Psoas muscle (tissue), 8 donors: Measurements from ENCODE around the gene TAOK2. TPM values are rescaled to one million over a fixed set of nuclear protein-coding genes. Genes with fewer than 3 reads are reported as not detected.

Source experiments
- ATAC-seq, 4 donors: fragments of 200-7000 bp; cut with Tn5 transposase; one replicate each; pipeline ENCODE4 v1.9.1; 2020; ENCODE audit warnings: moderate library complexity in 3 of 4, mild to moderate bottlenecking in 2 of 4
- DNase-seq, 2 donors: peaks; one replicate each; pipeline ENCODE4 v3.0.0-alpha.2; 2020
- H3K27ac ChIP-seq: fragments of 200-600 bp; one replicate; pipeline ENCODE4 v1.8.0; 2022
- H3K27me3 ChIP-seq, 3 donors: fragments of 200-600 bp in 1 of 3; one replicate each; pipeline versions ENCODE4 v1.6.1 to v1.8.0; 2013 to 2022; ENCODE audit warnings: low read length in 2 of 3, mild to moderate bottlenecking in 2 of 3, moderate library complexity in 1 of 3; ENCODE audit not compliant: insufficient read depth in 3 of 3
- H3K36me3 ChIP-seq, 2 donors: fragments of 200-600 bp in 1 of 2; one replicate each; pipeline versions ENCODE4 v1.6.1 to v1.8.0; 2013 to 2022; ENCODE audit warnings: low read depth in 1 of 2, mild to moderate bottlenecking in 1 of 2, moderate library complexity in 1 of 2; ENCODE audit not compliant: insufficient read depth in 1 of 2
- H3K4me1 ChIP-seq: fragments of 200-600 bp; one replicate; pipeline ENCODE4 v1.8.0; 2022
- H3K4me3 ChIP-seq: fragments of 200-600 bp; one replicate; pipeline ENCODE4 v1.8.0; 2022; ENCODE audit warnings: mild to moderate bottlenecking
- H3K9me3 ChIP-seq: fragments of 200-600 bp; one replicate; pipeline ENCODE4 v1.8.0; 2022
- WGBS, 3 donors: extraction: QIAGEN DNeasy Blood & Tissue Kit; methylation state at CpG; one replicate each; pipeline versions ENCODE4 v1.1.6 to v1.1.7; 2013; 5-methylcytosine and 5-hydroxymethylcytosine counted together
- intact Hi-C, 2 donors: fragments of 100-400 bp; cut with DNase I; formaldehyde crosslinking; loops; one replicate each; pipeline versions ENCODE4 v1.11.0 to v1.14.2; 2022
- polyA plus RNA-seq, 3 donors: library from polyadenylated mRNA; stranded (reverse); fragments of 200-250 nt; gene quantifications; one replicate each; pipeline ENCODE4 v1.2.3, GENCODE V29; 2013
- total RNA-seq, 4 donors: library from RNA; stranded (reverse); fragmentation: NEBNext Ultra II Directional in 2 of 4; extraction: Animal tissue kit (Norgen Biotek cat#: 25700) in 2 of 4; gene quantifications; one replicate each; pipeline versions ENCODE4 v1.2.1 to v1.2.4, GENCODE V29; 2021 to 2023
- TF ChIP-seq, protein P1 (sequence below): fragments of 200-600 bp; IDR thresholded peaks from one replicate; pipeline ENCODE4 v1.8.0; 2022; ENCODE audit warnings: antibody characterized with exemption
- donor health status: healthy with polysubstance abuse.
- donor health status: DM: no; HTN: no; CAD: no; lungs with moderate emphysema.
- donor health status: Bipolar disorder and iron deficiency.
- donor health status: healthy.
- donor health status: DM: yes; HTN: yes; CAD: no.
- donor health status: DM: no; HTN: no; CAD: no.
- donor health status: DM: no; HTN: no; CAD: no.
- donor health status: DM: yes; HTN: yes; CAD: no.

Gene TAOK2
- total and polyA plus RNA-seq, 7 donors, result 15.7 to 30.2 (median 21.8) TPM

DNA sequence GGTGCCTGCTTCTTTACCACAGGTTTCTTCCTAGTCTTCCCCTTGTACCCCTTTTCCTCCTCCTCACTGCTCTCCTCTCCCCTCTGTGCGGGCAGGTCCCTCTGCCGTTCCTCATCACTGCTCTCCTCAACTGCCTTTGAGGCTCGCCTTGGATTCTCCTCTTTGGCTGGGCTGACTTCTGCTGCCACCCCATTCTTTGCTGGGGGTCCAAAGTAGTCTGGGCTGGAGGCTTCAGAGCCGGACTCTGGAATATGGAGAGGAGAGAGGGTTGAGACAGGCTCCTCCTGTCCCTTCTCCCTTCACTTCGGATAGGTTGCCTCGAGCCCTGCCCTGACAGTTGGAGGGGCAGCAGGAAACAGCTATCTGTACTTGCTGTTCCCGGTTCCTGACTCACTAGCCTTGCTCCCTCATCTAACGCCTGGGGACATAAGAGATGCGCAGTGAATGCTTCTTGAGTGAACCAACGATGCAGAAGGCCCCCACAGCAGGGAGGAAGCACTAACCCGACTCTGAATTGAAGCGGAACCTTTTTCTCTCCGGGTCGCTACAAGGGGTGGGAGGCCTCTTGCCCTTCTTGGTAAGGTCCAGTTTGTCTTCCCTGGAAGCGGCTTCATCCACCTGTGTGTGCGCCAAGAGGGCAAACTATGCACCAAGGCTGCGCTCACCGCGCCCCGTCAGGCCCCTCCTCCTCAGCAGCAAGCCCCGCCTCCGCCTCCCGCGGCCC lies 21.1 kb downstream of the TAOK2 start:
- intact Hi-C loops, result loop anchor here (1.0 to 2.0 kb wide), 2 partner anchors 18 to 20 kb away; no protein-coding TSS in a partner anchor
- ATAC-seq, result peak; percentile 26 to 55 (median 42)
- Histone ChIP-seq H3K4me1 (peaks cover 21% of the 10 kb centered on the region), H3K4me3 (peak overlapping the region; percentile 86), H3K27ac (peak overlapping the region; percentile 99), H3K9me3 (no peaks in the 10 kb centered on the region), H3K36me3 (peaks cover 3 to 61% of the 10 kb centered on the region in 2 donors), H3K27me3 (no peaks in the 10 kb centered on the region)
- peak in 1 of 2 donors; percentile 41 for DNase-seq
- TF ChIP-seq, protein P1, sequence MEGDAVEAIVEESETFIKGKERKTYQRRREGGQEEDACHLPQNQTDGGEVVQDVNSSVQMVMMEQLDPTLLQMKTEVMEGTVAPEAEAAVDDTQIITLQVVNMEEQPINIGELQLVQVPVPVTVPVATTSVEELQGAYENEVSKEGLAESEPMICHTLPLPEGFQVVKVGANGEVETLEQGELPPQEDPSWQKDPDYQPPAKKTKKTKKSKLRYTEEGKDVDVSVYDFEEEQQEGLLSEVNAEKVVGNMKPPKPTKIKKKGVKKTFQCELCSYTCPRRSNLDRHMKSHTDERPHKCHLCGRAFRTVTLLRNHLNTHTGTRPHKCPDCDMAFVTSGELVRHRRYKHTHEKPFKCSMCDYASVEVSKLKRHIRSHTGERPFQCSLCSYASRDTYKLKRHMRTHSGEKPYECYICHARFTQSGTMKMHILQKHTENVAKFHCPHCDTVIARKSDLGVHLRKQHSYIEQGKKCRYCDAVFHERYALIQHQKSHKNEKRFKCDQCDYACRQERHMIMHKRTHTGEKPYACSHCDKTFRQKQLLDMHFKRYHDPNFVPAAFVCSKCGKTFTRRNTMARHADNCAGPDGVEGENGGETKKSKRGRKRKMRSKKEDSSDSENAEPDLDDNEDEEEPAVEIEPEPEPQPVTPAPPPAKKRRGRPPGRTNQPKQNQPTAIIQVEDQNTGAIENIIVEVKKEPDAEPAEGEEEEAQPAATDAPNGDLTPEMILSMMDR, result no peak
- 8 to 10% (median 8%) methylated on average over 24 of the region's 24 CpGs for WGBS, 3 donors

DNA sequence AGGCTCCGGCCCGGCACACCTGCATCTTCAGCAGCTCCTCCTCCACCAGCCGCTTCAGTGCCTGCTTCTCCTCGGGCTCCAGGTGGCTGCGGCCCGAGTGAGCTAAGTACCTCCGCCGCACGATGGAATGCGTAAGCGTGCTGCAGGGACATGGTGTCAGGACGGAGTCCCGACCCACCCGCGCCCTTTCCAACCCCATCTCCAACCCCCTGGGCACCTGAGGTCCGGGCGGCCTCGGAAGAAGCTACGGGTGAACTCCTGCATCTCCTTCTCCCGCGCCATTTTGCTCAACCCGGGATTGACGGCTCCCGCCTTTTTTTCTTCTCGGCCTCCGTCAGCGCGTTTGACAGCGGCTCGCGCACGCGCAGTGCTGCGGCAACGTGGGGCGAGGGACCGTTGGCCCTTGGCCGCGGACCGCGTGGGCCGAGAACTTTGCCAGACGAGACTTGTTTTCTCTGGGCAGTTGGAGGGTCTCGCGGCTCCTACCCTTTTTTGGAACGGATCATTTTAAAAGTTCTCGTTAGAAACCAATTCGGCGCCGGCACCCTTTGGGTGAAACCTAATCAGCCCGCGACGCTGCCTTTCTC lies 21.7 kb downstream of the TAOK2 start, which contains the start of gene HIRIP3:
Gene HIRIP3 (minus strand): TSS at position 294 of the 587 bp plus-strand sequence. CDS start 12 bp downstream, at position 282.
- Histone ChIP-seq H3K9me3 (no peaks in the 10 kb centered on the region), H3K27ac (peak within 1 kb of the TSS; percentile 99), H3K4me3 (peak within 1 kb of the TSS; percentile 86), H3K4me1 (peaks cover 21% of the 10 kb centered on the region), H3K36me3 (peaks cover 3 to 61% of the 10 kb centered on the region in 2 donors), H3K27me3 (no peaks in the 10 kb centered on the region)
- intact Hi-C loops, result loop anchor here in 1 of 2 donors (2.0 kb wide), 1 partner anchor 21 kb away; no protein-coding TSS in a partner anchor
- ATAC-seq (peak; percentile 78 to 88 (median 82)), DNase-seq (peak; percentile 90 to 95)
- TF ChIP-seq, protein P1, result no peak
- 0 to 1% (median 0%) methylated on average over 48 to 53 of the region's 53 CpGs for WGBS, 3 donors

DNA sequence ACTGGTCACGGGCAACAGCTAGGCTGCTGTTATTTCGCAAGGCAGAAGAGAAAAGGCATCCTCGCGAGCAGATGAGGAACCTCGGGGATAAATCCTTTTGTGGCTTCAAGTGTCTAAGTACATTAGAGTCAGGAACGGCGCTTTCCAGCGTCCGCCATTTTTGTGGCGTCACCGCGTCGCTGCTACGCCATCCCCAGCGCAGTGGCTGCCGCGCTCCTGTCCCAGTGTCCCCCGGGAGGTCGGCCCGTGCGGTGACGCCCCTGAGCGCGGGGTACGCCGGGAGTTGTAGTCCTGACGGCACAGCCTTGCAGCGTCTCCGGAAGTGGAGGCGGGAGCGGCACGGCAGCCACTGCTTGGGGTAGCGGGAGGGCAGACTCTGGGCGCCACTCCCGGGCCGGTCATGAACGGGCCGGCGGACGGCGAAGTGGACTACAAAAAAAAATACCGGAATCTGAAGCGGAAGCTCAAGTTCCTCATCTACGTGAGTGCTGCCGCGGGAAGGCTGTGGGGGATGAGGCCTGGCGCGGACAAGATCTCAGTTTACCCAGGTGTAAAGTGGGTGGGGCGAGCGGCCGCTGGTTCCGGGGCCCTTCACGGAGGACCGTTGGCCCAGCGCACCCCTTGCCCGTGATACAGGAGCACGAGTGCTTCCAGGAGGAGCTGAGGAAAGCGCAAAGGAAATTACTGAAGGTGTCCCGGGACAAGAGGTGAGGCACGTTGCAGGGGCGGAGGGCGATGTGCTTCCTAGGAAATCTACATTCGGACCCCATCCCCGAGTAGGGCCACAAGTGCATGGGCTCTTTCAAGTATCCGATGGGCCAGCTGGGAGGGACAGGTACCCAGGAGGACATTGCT lies 22.5 kb downstream of the TAOK2 start, which contains the start of gene INO80E:
Gene INO80E (plus strand): TSS at position 331 of the 855 bp plus-strand sequence. CDS start 70 bp downstream, at position 401.
- ATAC-seq, result peak; percentile 98 to 99 (median 98)
- Histone ChIP-seq H3K27me3 (no peaks in the 10 kb centered on the region), H3K36me3 (peaks cover 3 to 61% of the 10 kb centered on the region in 2 donors), H3K9me3 (no peaks in the 10 kb centered on the region), H3K4me3 (peak within 1 kb of the TSS; percentile 86), H3K27ac (peak within 1 kb of the TSS; percentile 99), H3K4me1 (peaks cover 21% of the 10 kb centered on the region)
- 0% methylated on average over 64 to 65 of the region's 65 CpGs for WGBS, 3 donors
- TF ChIP-seq, protein P1, result no peak
- intact Hi-C loops, result loop anchor here in 1 of 2 donors (2.0 kb wide), 1 partner anchor 21 kb away; no protein-coding TSS in a partner anchor
- DNase-seq, result peak; percentile 99 to 100

DNA sequence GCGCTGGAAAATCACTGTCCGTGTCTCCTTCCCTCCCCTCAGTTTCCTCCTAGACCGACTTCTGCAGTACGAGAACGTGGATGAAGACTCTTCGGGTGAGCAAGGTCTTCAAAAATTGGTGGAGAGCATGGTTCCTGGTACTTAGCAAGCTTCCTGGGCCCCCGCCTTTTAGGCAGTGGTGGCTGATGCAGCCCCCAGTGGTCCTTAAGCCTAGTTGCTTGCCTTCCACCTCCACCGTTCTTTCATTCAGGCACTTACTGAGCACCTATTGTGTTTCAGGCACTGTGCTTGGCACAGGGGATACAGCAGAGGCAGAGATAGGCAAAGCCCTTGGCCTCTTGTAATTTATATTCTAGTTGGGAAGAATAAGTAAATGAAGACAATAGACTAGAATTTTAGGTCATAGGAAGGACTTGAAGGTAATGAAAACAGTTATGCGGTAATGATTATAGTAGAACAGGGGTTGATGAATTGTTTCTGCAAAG lies 23.1 kb downstream of the TAOK2 start:
- Histone ChIP-seq H3K27me3 (no peaks in the 10 kb centered on the region), H3K36me3 (peaks cover 3 to 56% of the 10 kb centered on the region in 2 donors), H3K27ac (peak overlapping the region; percentile 99), H3K4me1 (peaks cover 21% of the 10 kb centered on the region), H3K9me3 (no peaks in the 10 kb centered on the region), H3K4me3 (peak overlapping the region; percentile 86)
- no peak for DNase-seq
- intact Hi-C loops, result no loop called here
- TF ChIP-seq, protein P1, result no peak
- ATAC-seq, result no peak
- 20 to 26% (median 21%) methylated on average over 9 of the region's 9 CpGs for WGBS, 3 donors
